ENCODE data around the gene OPN1MW.
"Not testable (repeated sequence)": the region's sequence is repeated elsewhere in the genome, so short reads cannot be mapped to it uniquely, and the experiment has no call there.

Gene OPN1MW

GRCh38 chrX:154182296-154182695 lies at the start of gene OPN1MW:
OPN1MW (plus strand) TSS chrX:154182596; CDS start chrX:154182678, 82 bp downstream.
- not testable (repeated sequence) for DNase-seq

GRCh38 chrX:154135458-154136229 lies 46.8 kb upstream of the OPN1MW start:
- DNase-seq = peak in 1 of 2 donors; percentile 22

GRCh38 chrX:154136627-154137161 lies 45.7 kb upstream of the OPN1MW start:
- DNase-seq = peak; percentile 72 to 73

GRCh38 chrX:154138857-154139256 lies 43.5 kb upstream of the OPN1MW start:
- no peak for DNase-seq

DNA sequence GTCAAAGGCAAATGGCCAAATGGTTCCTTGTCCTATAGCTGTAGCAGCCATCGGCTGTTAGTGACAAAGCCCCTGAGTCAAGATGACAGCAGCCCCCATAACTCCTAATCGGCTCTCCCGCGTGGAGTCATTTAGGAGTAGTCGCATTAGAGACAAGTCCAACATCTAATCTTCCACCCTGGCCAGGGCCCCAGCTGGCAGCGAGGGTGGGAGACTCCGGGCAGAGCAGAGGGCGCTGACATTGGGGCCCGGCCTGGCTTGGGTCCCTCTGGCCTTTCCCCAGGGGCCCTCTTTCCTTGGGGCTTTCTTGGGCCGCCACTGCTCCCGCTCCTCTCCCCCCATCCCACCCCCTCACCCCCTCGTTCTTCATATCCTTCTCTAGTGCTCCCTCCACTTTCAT lies 42.2 kb upstream of the OPN1MW start:
- no peak for DNase-seq

- DNase-seq = no peak
These were observed 41.7 kb upstream of the OPN1MW start for GRCh38 chrX:154140742-154141141.

GRCh38 chrX:154142386-154142785 lies 40.0 kb upstream of the OPN1MW start:
- no peak for DNase-seq

GRCh38 chrX:154142950-154143745 lies 39.2 kb upstream of the OPN1MW start:
- DNase-seq = no peak

GRCh38 chrX:154144010-154144409 lies 38.4 kb upstream of the OPN1MW start, which contains the start of gene OPN1LW:
OPN1LW (plus strand) TSS chrX:154144243; CDS start chrX:154144284, 41 bp downstream.
- not testable (repeated sequence) for DNase-seq

DNA sequence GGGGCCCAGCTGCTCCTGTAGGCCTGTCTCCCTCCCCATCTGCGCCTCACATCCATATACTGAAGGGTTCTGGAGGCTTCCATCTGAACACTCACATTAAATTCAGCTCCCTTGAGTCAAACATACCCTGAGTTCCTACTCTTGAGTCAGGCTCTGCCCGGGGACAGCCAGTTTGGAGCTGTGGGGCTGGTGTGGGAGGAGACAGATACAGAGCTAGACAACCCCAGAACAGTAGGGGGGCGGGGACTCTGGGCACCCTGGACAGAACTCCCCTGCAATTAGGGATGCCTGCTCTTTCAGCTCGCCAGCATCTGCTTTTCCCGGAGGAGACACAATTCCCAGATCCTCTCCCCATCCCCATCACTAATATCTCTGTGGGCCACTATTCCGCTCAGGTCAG lies 31.4 kb upstream of the OPN1MW start:
- DNase-seq = not testable (repeated sequence)

- DNase-seq = not testable (repeated sequence)
These were observed 26.2 kb upstream of the OPN1MW start for GRCh38 chrX:154156221-154156620.

DNA sequence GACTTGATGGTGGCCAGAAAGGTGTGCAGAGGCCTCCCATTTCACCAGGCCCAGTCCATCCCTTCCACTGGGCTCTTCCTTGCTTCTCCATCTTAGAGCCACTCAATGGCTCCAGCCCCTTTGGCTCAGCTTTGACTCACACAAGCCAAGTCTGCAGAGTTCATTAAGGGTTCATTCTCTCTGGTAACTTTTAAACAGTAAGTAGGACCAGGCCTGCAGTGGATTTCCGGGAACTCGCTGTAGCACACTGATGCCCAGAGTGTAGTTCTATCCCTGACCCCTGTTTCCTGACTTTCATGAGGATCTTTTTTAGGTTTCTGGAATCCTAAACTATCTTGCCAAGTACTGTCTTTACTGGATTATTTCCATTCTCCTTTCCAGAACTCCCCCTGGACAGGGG lies 25.2 kb upstream of the OPN1MW start:
- not testable (repeated sequence) for DNase-seq

- DNase-seq = not testable (repeated sequence)
These were observed 23.1 kb upstream of the OPN1MW start for GRCh38 chrX:154159345-154159744.

GRCh38 chrX:154164902-154165301 lies 17.5 kb upstream of the OPN1MW start:
- not testable (repeated sequence) for DNase-seq

DNA sequence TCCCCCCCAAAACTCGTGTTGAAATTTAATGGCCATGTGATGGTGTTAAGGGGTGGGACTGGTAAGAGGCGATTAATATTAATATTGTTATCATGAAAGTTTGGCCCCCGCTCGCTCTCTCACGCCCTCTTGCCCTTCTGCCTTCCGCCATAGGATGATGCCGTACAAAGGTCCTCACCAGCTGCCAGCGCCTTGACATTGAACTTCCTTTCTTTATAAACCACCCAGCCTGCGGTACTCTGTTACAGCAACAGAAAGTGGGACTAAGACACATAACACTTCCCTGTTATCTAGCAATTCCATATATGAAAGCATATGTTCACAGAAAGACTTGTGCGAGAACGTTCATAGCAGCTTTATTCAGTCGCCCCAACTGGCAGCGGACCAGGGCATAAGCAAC lies 14.0 kb upstream of the OPN1MW start:
- not testable (repeated sequence) for DNase-seq

DNA sequence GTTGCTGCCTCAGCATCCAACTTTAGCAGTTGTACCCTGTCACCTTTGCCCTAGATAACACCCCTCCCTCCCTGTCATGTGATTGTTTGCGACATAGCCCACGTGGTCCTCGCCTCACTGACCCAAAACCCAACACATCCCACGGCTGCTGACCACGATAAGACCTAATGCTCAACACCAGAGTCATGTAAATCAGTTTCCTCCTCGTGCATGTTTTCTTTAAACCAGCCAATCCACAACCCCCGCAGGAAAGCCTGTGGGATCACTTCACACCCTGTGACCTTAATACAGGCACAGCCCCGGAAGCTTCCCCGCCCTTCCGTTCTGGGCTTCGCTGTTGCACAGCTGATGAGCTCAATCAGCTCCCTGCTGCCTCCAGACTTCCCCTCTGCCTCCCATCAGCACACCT lies 9.9 kb upstream of the OPN1MW start:
- DNase-seq = not testable (repeated sequence)

- DNase-seq = not testable (repeated sequence)
These were observed 8.0 kb upstream of the OPN1MW start for GRCh38 chrX:154174356-154174755.

GRCh38 chrX:154183794-154184193 lies 1.4 kb downstream of the OPN1MW start:
- DNase-seq = not testable (repeated sequence)

DNA sequence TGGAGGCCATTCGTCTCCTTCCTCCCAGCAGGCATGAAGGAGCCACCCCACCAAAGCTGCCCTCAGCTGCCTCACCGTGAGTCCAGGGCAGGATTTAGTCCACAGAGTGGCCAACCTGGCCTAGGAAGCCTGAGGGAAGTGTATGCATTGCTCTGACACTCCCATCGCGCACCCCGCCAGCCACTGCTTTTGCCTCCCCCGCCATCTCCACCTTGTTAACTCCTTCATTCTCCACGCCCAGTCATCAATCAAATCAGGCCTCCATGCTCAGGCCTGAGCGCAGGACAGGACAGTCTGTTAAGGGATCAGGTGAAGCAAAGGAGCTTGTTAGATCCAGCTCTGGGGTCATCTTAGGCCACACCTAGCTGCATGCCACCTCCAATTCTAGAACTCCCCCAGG lies 10.4 kb downstream of the OPN1MW start:
- DNase-seq = not testable (repeated sequence)

DNA sequence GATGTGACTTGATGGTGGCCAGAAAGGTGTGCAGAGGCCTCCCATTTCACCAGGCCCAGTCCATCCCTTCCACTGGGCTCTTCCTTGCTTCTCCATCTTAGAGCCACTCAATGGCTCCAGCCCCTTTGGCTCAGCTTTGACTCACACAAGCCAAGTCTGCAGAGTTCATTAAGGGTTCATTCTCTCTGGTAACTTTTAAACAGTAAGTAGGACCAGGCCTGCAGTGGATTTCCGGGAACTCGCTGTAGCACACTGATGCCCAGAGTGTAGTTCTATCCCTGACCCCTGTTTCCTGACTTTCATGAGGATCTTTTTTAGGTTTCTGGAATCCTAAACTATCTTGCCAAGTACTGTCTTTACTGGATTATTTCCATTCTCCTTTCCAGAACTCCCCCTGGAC lies 11.9 kb downstream of the OPN1MW start:
- DNase-seq = not testable (repeated sequence)

GRCh38 chrX:154196466-154196865 lies 14.1 kb downstream of the OPN1MW start:
- DNase-seq = not testable (repeated sequence)

GRCh38 chrX:154209670-154210418 lies 27.4 kb downstream of the OPN1MW start:
- not testable (repeated sequence) for DNase-seq

GRCh38 chrX:154211057-154211456 lies 28.7 kb downstream of the OPN1MW start:
- not testable (repeated sequence) for DNase-seq
